ENCODE results near the gene LARP4.

- TF ChIP-seq, protein P1, sequence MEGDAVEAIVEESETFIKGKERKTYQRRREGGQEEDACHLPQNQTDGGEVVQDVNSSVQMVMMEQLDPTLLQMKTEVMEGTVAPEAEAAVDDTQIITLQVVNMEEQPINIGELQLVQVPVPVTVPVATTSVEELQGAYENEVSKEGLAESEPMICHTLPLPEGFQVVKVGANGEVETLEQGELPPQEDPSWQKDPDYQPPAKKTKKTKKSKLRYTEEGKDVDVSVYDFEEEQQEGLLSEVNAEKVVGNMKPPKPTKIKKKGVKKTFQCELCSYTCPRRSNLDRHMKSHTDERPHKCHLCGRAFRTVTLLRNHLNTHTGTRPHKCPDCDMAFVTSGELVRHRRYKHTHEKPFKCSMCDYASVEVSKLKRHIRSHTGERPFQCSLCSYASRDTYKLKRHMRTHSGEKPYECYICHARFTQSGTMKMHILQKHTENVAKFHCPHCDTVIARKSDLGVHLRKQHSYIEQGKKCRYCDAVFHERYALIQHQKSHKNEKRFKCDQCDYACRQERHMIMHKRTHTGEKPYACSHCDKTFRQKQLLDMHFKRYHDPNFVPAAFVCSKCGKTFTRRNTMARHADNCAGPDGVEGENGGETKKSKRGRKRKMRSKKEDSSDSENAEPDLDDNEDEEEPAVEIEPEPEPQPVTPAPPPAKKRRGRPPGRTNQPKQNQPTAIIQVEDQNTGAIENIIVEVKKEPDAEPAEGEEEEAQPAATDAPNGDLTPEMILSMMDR (IDR thresholded peaks at IDR 0.05): no peak
- TF ChIP-seq POLR2A (IDR thresholded peaks at IDR 0.05): no peak
Observed at GRCh38 chr12:50403001-50403440, 2.3 kb downstream of the LARP4 start.
